GM23338 (cell line): ENCODE measurements around the gene GSTT4.

Experiments used
- EZH2 ChIP-seq: fragments of 200-600 bp; sonication (generic); IDR thresholded peaks from one replicate; pipeline ENCODE4 v1.8.0; 2017; ENCODE audit warnings: antibody characterized with exemption, mild to moderate bottlenecking, low read depth; ENCODE audit not compliant: unreplicated experiment
- TF ChIP-seq, protein P1 (sequence below), 2 experiments: fragments of 200-600 bp in 1 of 2; sonication (generic) in 1 of 2; conservative IDR thresholded peaks; 2 replicates each; pipeline versions ENCODE4 v1.5.1 to v1.6.1; 2016 to 2017; ENCODE audit warnings: antibody characterized with exemption in 2 of 2, low read depth in 2 of 2, mild to moderate bottlenecking in 2 of 2, moderate library complexity in 1 of 2

DNA sequence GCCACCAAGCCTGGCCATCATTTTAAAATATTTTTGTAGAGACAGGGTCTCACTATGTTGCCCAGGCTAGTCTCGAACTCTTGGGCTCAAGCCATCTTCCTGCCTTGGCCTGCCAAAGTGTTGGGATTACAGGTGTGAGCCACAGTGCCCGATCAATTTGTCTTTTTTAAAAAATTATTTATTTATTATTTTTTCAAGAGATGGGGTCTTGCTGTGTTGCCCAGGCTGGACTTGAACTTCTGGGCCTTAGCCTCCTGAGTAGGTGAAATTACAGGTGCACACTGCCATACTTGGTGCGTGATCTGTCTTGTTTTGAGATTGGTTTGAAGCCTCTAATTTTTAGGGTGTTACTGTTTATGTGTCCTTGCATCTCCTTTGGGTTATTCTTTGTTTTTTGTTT lies 16.1 kb upstream of the GSTT4 start:
- TF ChIP-seq, protein P1, sequence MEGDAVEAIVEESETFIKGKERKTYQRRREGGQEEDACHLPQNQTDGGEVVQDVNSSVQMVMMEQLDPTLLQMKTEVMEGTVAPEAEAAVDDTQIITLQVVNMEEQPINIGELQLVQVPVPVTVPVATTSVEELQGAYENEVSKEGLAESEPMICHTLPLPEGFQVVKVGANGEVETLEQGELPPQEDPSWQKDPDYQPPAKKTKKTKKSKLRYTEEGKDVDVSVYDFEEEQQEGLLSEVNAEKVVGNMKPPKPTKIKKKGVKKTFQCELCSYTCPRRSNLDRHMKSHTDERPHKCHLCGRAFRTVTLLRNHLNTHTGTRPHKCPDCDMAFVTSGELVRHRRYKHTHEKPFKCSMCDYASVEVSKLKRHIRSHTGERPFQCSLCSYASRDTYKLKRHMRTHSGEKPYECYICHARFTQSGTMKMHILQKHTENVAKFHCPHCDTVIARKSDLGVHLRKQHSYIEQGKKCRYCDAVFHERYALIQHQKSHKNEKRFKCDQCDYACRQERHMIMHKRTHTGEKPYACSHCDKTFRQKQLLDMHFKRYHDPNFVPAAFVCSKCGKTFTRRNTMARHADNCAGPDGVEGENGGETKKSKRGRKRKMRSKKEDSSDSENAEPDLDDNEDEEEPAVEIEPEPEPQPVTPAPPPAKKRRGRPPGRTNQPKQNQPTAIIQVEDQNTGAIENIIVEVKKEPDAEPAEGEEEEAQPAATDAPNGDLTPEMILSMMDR (conservative IDR thresholded peaks at IDR 0.05; ENCODE audit: low read depth in 2 of 2), result no peak
- no peak for TF ChIP-seq EZH2
